ENCODE results near the gene PDX1.
A peak's percentile ranks its signal among the peaks of the same experiment; 100 is the strongest.
"Not testable (repeated sequence)": the region's sequence is repeated elsewhere in the genome, so short reads cannot be mapped to it uniquely, and the experiment has no call there.

PDX1 gene

GRCh38 chr13:27956576-27957300 lies 36.9 kb downstream of the PDX1 start:
- no peak for DNase-seq (ENCODE audit: low spot score)

- DNase-seq (ENCODE audit: low spot score) = no peak
These were observed 40.2 kb downstream of the PDX1 start for GRCh38 chr13:27959976-27960361.

GRCh38 chr13:27960362-27961226 lies 40.8 kb downstream of the PDX1 start:
- DNase-seq (ENCODE audit: low spot score) = peak; percentile 27

GRCh38 chr13:27961227-27962085 lies 41.7 kb downstream of the PDX1 start:
- DNase-seq (ENCODE audit: low spot score) = no peak

- no peak for DNase-seq (ENCODE audit: low spot score)
These were observed 42.5 kb downstream of the PDX1 start for GRCh38 chr13:27962128-27962841.

GRCh38 chr13:27962982-27963381 lies 43.2 kb downstream of the PDX1 start:
- DNase-seq (ENCODE audit: low spot score) = no peak

- DNase-seq (ENCODE audit: low spot score) = no peak
These were observed 43.7 kb downstream of the PDX1 start for GRCh38 chr13:27963491-27963890.

- not testable (repeated sequence) for DNase-seq (ENCODE audit: low spot score)
These were observed 44.4 kb downstream of the PDX1 start for GRCh38 chr13:27964206-27964605.

GRCh38 chr13:27964741-27965323 lies 45.0 kb downstream of the PDX1 start:
- DNase-seq (ENCODE audit: low spot score) = no peak

GRCh38 chr13:27965343-27965739 lies 45.5 kb downstream of the PDX1 start:
- DNase-seq (ENCODE audit: low spot score) = no peak

- no peak for DNase-seq (ENCODE audit: low spot score)
These were observed 46.2 kb downstream of the PDX1 start for GRCh38 chr13:27965740-27966640.

- DNase-seq (ENCODE audit: low spot score) = no peak
These were observed 46.9 kb downstream of the PDX1 start for GRCh38 chr13:27966641-27967202.

- DNase-seq (ENCODE audit: low spot score) = no peak
These were observed 47.5 kb downstream of the PDX1 start for GRCh38 chr13:27967203-27967735.

GRCh38 chr13:27967736-27968315 lies 48.0 kb downstream of the PDX1 start:
- no peak for DNase-seq (ENCODE audit: low spot score)

GRCh38 chr13:27968316-27969081 lies 48.7 kb downstream of the PDX1 start:
- DNase-seq (ENCODE audit: low spot score) = no peak

GRCh38 chr13:27969082-27969865 lies 49.5 kb downstream of the PDX1 start, which contains the start of gene CDX2:
Gene CDX2 (minus strand): TSS chr13:27969315. CDS start chr13:27969006, 309 bp downstream.
- DNase-seq (ENCODE audit: low spot score) = no peak

GRCh38 chr13:27969866-27970229 lies 50.0 kb downstream of the PDX1 start:
- no peak for DNase-seq (ENCODE audit: low spot score)
